Amniotic stem cell (primary cell): Measurements from ENCODE around the gene NEU2.
"Not testable (repeated sequence)": the region's sequence is repeated elsewhere in the genome, so short reads cannot be mapped to it uniquely, and the experiment has no call there.

Experiments used
- DNase-seq: peaks from one replicate; lab custom pipeline; 2025; lab: John Stamatoyannopoulos, UW

The NEU2 gene

DNA sequence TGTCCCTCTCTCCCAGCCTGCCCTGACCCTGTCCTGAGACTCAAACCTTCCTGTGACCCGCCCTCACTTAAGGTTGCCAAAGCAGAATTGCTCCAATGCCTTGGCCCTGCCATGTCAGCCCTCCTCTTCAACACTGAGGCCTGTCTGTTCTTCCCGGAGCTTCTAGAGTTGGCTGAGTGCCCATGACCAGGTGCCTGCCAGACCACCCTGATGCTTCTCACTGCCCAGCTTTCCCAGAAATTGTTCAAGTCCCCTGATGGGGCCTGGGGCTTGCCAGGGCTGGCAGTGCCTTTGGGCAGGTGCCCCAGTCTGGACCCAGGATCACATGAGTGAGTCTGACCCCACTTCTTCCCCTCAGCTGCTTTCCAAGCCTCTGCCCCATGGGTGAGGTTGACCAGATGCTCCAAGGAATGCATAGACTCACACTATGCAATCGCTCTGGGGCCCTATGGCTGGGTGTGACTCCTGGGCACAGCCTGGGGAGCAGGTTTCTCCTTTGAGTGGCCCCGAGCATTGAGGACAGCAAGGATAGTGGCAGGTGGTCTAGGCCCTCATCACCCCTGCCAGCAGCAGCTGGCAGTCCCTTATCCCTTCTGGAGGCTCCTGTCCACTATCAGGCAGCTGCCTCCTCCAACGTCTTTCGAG, 24.6 kb downstream of the NEU2 start:
- no peak for DNase-seq

GRCh38 chr2:233058717-233059546, 26.5 kb downstream of the NEU2 start:
- DNase-seq, result no peak

GRCh38 chr2:233059547-233059796, 27.0 kb downstream of the NEU2 start:
- DNase-seq, result no peak

DNA sequence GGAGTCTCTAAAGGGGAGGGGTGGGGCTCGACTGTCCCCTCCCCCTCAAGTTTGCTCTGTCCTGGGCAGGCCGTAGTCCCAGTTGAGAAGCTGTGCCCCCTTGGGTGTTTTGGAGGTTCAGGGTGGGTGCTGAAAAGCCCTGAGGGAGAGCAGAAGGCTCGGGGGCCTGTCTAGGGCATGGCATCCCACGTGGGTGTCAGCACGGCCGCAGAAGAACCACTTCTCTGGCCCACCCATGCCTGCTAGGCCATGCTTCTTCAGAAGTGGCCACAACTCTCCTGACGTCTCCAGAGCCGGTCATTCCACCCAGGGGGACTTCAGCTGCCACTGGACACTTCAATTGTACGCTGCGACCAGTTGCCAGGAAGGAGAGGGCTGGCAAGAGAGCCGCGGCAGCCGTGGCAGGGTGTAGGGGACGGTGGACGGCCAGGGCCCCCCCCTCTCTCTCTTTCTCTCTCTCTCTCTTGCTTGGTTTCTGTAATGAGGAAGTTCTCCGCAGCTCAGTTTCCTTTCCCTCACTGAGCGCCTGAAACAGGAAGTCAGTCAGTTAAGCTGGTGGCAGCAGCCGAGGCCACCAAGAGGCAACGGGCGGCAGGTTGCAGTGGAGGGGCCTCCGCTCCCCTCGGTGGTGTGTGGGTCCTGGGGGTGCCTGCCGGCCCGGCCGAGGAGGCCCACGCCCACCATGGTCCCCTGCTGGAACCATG, 27.5 kb downstream of the NEU2 start, which contains the start of gene INPP5D:
Gene INPP5D, plus strand, starts transcription at position 546 of the 704 bp plus-strand sequence. Its CDS starts 137 bp downstream, at position 683.
- no peak for DNase-seq

- DNase-seq, result no peak
These were observed 28.1 kb downstream of the NEU2 start for GRCh38 chr2:233060501-233060979.

DNA sequence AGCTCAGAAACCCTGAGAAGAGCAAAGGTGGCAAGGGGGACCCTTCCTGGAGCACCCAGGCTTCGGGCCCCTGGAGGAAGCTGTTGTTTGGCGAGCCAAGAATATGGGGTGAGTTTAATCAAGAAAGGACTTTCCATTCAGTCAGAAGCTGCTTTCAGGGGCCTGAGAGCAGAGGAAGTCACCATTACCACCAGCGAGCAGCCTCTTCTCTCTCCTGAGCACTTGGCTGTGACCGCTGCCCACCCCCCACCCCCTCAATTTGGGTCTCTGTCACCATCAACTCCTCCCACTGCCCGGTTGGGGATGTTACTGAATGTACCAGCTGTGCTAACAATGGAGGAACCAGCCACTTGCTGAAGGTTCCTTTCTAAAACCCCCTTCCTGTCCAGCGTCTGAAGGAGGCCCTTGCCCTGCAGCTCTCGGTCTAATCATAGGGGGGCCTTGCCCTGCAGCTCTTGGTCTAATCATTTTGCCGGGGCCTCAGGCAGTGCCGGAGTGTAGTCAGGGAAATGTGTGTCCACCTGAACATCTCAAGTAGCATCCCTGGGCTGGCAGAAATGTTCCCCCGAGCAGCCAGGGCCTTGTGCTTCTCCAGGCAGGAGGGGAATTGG, 28.6 kb downstream of the NEU2 start:
- DNase-seq, result no peak

GRCh38 chr2:233061591-233062450, 29.3 kb downstream of the NEU2 start:
- no peak for DNase-seq

DNA sequence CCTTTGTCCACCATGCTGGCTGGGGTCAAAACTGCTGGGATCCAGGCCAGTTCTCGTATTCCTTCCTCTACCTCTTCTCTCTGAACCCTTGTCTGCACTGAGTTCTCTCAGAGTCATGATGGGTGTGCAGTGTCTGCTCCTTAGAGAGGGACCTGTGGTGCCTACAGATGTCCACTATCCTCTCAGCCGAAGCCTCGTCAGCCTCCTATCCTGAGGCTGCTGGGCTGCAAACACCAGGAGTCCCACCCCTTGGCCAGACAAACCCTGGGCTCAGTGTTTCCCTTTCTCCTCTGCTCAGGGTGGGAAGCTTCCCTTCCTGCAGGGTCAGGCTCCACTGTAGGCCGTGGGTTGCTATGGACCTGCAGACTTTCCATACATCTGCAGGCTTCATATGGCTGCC, 30.0 kb downstream of the NEU2 start:
- no peak for DNase-seq

DNA sequence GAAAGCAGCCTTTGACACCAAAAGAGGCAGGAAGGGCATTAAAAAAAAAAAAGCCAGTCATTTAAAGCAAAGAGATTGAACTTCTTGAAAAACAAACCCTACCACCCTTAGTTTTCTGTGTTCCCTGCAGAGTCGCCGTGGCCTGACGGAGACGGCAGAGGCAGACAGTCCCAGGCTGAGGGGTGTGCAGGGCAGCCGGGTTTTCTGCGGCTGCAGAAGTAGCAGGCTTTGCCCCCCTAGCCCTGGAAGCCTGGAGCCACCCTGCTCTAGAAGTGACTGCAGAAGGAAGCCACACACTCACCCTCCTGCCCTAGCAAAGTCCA, 30.4 kb downstream of the NEU2 start:
- no peak for DNase-seq

- no peak for DNase-seq
These were observed 30.9 kb downstream of the NEU2 start for GRCh38 chr2:233063269-233063975.

DNA sequence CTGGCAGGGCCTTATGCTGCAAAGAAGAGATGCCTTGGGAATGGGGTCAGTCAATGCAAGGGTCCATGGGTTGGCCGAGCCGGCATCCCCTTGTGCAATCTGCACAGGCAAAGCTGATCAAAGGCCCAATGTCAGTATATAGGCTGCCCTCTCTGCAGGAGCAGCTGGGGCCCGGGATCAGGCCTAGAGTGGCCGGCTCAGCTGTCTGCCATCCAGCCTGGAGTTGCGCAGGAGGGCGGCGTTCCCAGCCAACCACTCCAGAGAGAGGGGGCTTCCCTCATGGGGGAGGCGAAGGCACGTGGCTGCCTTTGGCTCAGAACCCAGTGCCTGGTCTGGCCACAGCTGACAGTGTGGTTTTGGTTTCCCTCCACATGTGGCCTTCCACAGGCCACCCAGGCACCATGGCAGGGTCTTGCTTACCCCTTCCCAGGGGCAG, 31.5 kb downstream of the NEU2 start:
- no peak for DNase-seq

- no peak for DNase-seq
These were observed 32.2 kb downstream of the NEU2 start for GRCh38 chr2:233064530-233065199.

GRCh38 chr2:233065200-233065589, 32.7 kb downstream of the NEU2 start:
- not testable (repeated sequence) for DNase-seq

DNA sequence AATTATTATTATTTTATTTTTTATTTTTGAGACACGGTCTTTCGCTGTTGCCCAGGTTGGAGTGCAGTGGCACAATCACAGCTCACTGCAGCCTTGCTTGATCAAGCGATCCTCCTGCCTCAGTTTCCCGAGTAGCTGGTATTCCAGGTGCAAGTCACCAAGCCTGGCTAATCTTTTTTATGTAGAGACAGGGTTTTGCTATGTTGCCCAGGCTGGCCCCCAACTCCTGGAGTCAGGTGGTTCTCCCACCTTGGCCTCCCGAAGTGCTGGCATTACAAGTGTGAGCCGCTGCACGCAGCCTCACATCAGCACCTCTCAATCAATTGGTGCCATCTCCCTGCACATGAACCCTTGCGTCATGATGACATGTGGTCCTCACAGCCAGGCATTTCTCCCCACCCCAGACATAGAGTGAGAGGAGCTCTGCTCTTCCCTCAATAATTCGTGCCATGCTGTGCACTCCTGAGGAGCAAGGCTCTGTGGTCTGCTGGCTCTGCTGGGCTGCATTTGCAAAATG, 33.5 kb downstream of the NEU2 start:
- DNase-seq, result no peak

DNA sequence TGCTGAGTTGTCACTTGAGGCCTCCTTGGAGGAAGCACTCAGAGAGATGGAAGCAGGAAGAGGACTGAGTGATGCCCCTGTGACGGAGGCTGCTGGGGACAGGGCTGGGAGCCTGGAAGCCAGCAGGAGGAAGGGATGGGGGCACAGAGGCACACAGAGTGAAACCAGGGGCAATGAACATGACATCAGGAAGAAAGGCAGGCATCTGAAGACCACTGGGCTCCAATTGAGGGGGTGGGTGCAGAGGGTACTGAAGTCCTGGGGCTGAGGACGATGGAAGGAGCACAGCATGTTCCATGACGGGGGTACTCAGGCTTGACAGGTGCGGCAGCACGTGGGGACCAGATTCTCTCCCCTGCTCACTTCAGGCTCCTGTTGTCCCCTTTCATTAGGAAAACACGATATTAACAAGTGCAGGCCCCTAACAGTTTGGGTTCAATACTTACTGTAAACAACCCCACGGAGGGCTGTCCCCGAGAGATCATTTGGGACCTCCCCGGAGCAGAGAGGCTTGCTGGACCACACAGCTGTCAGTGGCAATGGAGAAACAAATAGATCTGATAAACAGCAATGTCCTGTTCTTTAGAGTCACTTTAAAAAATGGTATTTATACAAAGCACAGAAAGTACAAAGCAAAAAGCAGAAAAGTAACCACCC, 36.4 kb downstream of the NEU2 start:
- DNase-seq, result no peak

DNA sequence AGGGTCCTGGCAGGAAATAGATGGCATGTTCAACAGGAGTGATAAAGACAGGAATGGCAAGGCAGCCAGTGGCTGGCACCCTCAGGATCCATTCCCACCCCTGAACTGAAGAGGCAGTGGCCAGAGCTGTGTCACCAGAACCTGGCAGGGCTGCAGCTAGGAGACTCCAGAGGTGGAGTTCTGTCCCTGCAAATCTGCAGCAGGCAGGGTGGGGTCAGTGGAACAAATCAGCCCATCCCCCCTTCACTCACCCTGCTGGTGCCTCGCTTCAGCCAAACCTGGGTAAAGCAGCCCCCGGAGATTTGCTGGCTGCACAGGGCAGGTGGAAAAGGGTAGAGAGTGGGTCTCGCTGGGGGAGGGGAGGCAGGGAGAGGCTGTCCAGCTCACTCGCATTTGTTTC, 40.4 kb downstream of the NEU2 start:
- DNase-seq, result no peak

DNA sequence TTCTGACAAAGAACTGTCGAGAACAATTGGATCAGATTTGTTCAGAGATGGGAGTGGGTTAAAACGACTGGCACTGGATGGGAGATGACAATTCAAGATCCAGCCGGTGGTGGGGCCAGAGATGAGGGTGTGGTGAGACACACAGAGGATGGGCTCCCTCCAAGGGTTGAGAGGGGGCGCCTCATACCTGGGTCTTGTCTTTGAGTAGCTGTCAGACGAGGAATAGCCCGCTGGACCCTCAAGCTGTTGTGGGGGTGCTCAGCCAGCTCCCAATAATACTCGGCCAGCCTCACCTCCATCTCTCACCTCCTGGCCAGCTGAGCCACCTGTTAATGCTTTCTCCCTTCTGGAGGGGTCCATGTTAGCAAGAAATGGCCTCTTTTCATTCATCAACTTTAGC, 41.6 kb downstream of the NEU2 start:
- no peak for DNase-seq

DNA sequence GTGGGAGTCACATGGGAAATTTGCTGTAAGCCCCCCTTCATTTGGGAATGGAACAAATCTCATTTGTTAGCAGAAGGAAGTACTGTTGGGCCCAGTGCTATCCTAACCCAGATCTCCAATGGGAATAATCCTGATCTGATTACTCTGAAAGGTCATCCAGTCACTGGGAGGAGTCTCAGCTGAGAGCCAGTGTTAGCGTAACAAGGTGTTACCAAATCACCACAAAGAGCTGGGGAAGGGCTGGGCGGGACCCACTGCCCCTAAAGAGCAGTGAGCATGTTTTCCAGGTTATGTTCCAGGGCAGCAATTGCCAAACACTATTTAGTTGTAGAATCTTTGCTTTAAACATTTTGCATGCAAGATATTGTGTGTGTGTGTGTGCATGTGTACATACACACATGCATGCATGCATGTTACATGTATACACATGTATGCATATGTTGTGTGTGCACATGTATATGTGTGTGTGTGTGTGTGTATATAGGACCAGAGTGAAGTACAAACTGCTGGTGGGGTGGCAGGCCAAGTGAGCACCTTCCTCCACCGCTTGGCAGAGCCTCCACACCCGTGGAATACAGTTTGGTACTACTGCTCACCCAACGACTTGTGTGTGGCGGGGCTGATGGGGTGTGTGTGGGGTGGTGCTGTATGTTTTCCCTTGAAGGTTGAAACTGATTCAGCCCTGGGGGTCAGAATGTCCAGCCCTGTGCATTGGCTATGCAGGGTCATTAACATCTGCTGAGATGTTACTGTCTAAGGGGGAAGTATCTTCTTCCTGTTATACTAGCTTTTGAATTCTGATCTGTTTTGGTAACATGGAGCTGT, 42.9 kb downstream of the NEU2 start:
- DNase-seq, result no peak

DNA sequence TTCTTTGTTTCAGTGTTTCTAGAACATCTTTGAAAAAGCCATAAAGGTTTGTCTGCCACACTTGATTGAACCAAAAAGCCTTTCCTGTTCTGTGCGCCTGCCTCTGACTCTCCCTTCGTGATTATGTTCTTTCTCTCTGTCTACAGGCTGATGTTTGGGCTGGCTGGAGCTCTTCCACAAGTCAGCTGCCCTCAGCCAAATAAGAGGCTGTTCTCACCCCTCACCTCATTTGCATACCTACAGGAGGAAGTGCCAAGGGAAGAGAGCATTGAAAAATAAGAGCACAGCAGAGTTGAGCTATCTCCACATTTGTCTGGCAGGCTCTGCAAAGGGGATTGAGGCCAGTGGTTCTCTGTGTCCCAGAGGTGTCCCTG, 43.5 kb downstream of the NEU2 start:
- DNase-seq, result no peak
